ENCODE data around the gene AKR7A3. TPM values are rescaled to one million over a fixed set of nuclear protein-coding genes. Genes with fewer than 3 reads are reported as not detected.

Gene AKR7A3
- polyA plus RNA-seq, 1 experiment: 0.37 TPM

GRCh38 chr1:19310720-19311502 is 22.3 kb upstream of the AKR7A3 start:
- H3K4me3 ChIP-seq (ENCODE audit: low read depth, low read length): peak overlapping the region; percentile 88
- no peak for DNase-seq (ENCODE audit: low read depth)
- peaks cover 15% of the 10 kb centered on the region for H3K36me3 ChIP-seq (ENCODE audit: control insufficient read depth, insufficient read depth, low read length)
- POLR2A ChIA-PET: no interaction called here
- H3K27me3 ChIP-seq (ENCODE audit: control insufficient read depth, insufficient read depth, low read length): no peaks in the 10 kb centered on the region
- CTCF ChIA-PET: interaction anchor here (0.9 to 1.4 kb wide), 2 partner anchors 30 to 340 kb away, joined by 3 to 4 read pairs; no protein-coding TSS in a partner anchor
- no peak for TF ChIP-seq CTCF (IDR thresholded peaks at IDR 0.05; ENCODE audit: insufficient read depth, low read depth, low read length)

GRCh38 chr1:19310061-19310460 is 21.5 kb upstream of the AKR7A3 start:
- Histone ChIP-seq H3K36me3 (ENCODE audit: control insufficient read depth, insufficient read depth, low read length) (peaks cover 19% of the 10 kb centered on the region), H3K4me3 (ENCODE audit: low read depth, low read length) (no peak overlapping the region), H3K27me3 (ENCODE audit: control insufficient read depth, insufficient read depth, low read length) (no peaks in the 10 kb centered on the region)
- no peak for TF ChIP-seq CTCF (IDR thresholded peaks at IDR 0.05; ENCODE audit: insufficient read depth, low read depth, low read length)
- no peak for DNase-seq (ENCODE audit: low read depth)
- ChIA-PET POLR2A (no interaction called here), CTCF (interaction anchor here (0.6 to 0.9 kb wide), 3 partner anchors 45 to 344 kb away, joined by 3 to 5 read pairs (median 3); no protein-coding TSS in a partner anchor)

- ChIA-PET CTCF (interaction anchor here (0.9 to 1.2 kb wide), 3 partner anchors 46 to 352 kb away, joined by 3 to 4 read pairs (median 3); no protein-coding TSS in a partner anchor), POLR2A (no interaction called here)
- Histone ChIP-seq H3K27me3 (ENCODE audit: control insufficient read depth, insufficient read depth, low read length) (no peaks in the 10 kb centered on the region), H3K4me3 (ENCODE audit: low read depth, low read length) (no peak overlapping the region), H3K36me3 (ENCODE audit: control insufficient read depth, insufficient read depth, low read length) (peaks cover 23% of the 10 kb centered on the region)
- TF ChIP-seq CTCF (IDR thresholded peaks at IDR 0.05; ENCODE audit: insufficient read depth, low read depth, low read length): no peak
- no peak for DNase-seq (ENCODE audit: low read depth)
Observed at GRCh38 chr1:19309123-19309813, 20.7 kb upstream of the AKR7A3 start.

- peaks cover 28% of the 10 kb centered on the region for H3K36me3 ChIP-seq (ENCODE audit: control insufficient read depth, insufficient read depth, low read length)
- no peak overlapping the region for H3K4me3 ChIP-seq (ENCODE audit: low read depth, low read length)
- no peak for TF ChIP-seq CTCF (IDR thresholded peaks at IDR 0.05; ENCODE audit: insufficient read depth, low read depth, low read length)
- DNase-seq (ENCODE audit: low read depth): no peak
- ChIA-PET CTCF (interaction anchor here (1.2 kb wide), 1 partner anchor 353 kb away, joined by 4 read pairs; no protein-coding TSS in a partner anchor), POLR2A (no interaction called here)
- no peaks in the 10 kb centered on the region for H3K27me3 ChIP-seq (ENCODE audit: control insufficient read depth, insufficient read depth, low read length)
Observed at GRCh38 chr1:19308509-19308907, 19.9 kb upstream of the AKR7A3 start.

- Histone ChIP-seq H3K4me3 (ENCODE audit: low read depth, low read length) (no peak overlapping the region), H3K27me3 (ENCODE audit: control insufficient read depth, insufficient read depth, low read length) (no peaks in the 10 kb centered on the region), H3K36me3 (ENCODE audit: control insufficient read depth, insufficient read depth, low read length) (peaks cover 31% of the 10 kb centered on the region)
- no peak for DNase-seq (ENCODE audit: low read depth)
- ChIA-PET CTCF (no interaction called here), POLR2A (no interaction called here)
- no peak for TF ChIP-seq CTCF (IDR thresholded peaks at IDR 0.05; ENCODE audit: insufficient read depth, low read depth, low read length)
Observed at GRCh38 chr1:19307794-19308508, 19.4 kb upstream of the AKR7A3 start.

All from BJ (cell line).